ENCODE results near the gene RYR2.
"Not testable (repeated sequence)": the region's sequence is repeated elsewhere in the genome, so short reads cannot be mapped to it uniquely, and the experiment has no call there.

RYR2 gene

DNA sequence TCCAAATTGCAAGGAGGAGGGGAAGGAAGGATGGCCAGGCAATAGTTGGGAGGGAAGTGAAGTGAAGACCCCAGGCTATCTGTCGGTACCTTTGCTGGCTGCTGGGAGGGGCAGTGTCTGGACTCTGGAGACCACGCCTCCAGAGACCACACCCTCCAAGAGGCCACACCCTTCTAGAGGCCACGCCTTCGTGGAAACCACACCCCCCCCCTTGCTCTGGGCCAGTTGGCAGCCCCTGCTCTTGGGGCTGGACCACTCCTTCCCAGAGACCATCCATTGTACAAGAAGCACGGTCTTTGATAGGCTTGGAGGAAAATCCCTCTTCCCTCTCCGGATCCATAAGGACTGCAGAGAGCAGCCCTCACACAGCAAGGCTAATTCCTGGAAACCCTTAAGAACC lies 73.1 kb downstream of the RYR2 start:
- DNase-seq (ENCODE audit: low spot score) (no peak), ATAC-seq (ENCODE audit: low read depth) (no peak)
- Histone ChIP-seq H3K4me1 (ENCODE audit: insufficient read depth, poor library complexity, severe bottlenecking) (no peaks in the 10 kb centered on the region), H3K36me3 (ENCODE audit: low read depth) (no peaks in the 10 kb centered on the region), H3K27me3 (ENCODE audit: insufficient read depth, poor library complexity, severe bottlenecking) (no peaks in the 10 kb centered on the region), H3K4me3 (ENCODE audit: severe bottlenecking) (no peak overlapping the region), H3K9me3 (ENCODE audit: severe bottlenecking) (no peaks in the 10 kb centered on the region), H3K27ac (ENCODE audit: poor library complexity, severe bottlenecking) (no peak overlapping the region)
- no peak for TF ChIP-seq CTCF (IDR thresholded peaks at IDR 0.05; ENCODE audit: poor library complexity, severe bottlenecking)

DNA sequence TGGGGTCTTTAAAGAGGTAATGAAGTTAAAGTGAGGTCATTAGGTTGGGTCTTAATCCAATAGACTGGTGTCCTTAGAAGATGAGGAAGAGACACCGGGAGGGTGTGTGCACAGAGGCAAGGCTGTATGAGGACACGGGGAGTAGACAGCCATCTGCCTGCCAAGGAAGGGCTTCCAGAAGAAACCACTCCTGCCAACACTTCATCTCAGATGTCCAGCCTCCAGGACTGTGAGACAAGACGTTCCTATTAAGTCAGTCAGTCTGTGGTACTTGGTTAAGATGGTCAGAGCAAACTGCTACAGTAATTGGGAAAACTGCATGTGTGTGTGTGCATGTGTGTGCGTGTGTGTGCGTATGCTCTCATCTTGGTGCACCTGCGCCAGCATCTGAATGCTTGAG lies 77.1 kb downstream of the RYR2 start:
- Histone ChIP-seq H3K27ac (ENCODE audit: poor library complexity, severe bottlenecking) (no peak overlapping the region), H3K9me3 (ENCODE audit: severe bottlenecking) (no peaks in the 10 kb centered on the region), H3K36me3 (ENCODE audit: low read depth) (no peaks in the 10 kb centered on the region), H3K4me3 (ENCODE audit: severe bottlenecking) (no peak overlapping the region), H3K4me1 (ENCODE audit: insufficient read depth, poor library complexity, severe bottlenecking) (no peaks in the 10 kb centered on the region), H3K27me3 (ENCODE audit: insufficient read depth, poor library complexity, severe bottlenecking) (no peaks in the 10 kb centered on the region)
- no peak for TF ChIP-seq CTCF (IDR thresholded peaks at IDR 0.05; ENCODE audit: poor library complexity, severe bottlenecking)
- ATAC-seq (ENCODE audit: low read depth) (no peak), DNase-seq (ENCODE audit: low spot score) (no peak)

- no peaks in the 10 kb centered on the region for H3K4me1 ChIP-seq (ENCODE audit: insufficient read depth, poor library complexity, severe bottlenecking)
- no peak for TF ChIP-seq CTCF (IDR thresholded peaks at IDR 0.05; ENCODE audit: poor library complexity, severe bottlenecking)
- no peak overlapping the region for H3K27ac ChIP-seq (ENCODE audit: poor library complexity, severe bottlenecking)
- H3K27me3 ChIP-seq (ENCODE audit: insufficient read depth, poor library complexity, severe bottlenecking): no peaks in the 10 kb centered on the region
- ATAC-seq (ENCODE audit: low read depth) (no peak), DNase-seq (ENCODE audit: low spot score) (no peak)
- H3K4me3 ChIP-seq (ENCODE audit: severe bottlenecking): no peak overlapping the region
- no peaks in the 10 kb centered on the region for H3K9me3 ChIP-seq (ENCODE audit: severe bottlenecking)
- H3K36me3 ChIP-seq (ENCODE audit: low read depth): no peaks in the 10 kb centered on the region
Measured at GRCh38 chr1:237120683-237121082, 78.7 kb downstream of the RYR2 start.

GRCh38 chr1:237124856-237125462 lies 83.0 kb downstream of the RYR2 start:
- ATAC-seq (ENCODE audit: low read depth) (no peak), DNase-seq (ENCODE audit: low spot score) (no peak)
- H3K9me3 ChIP-seq (ENCODE audit: severe bottlenecking): no peaks in the 10 kb centered on the region
- no peak overlapping the region for H3K4me3 ChIP-seq (ENCODE audit: severe bottlenecking)
- TF ChIP-seq CTCF (IDR thresholded peaks at IDR 0.05; ENCODE audit: poor library complexity, severe bottlenecking): peak; percentile 41
- no peaks in the 10 kb centered on the region for H3K4me1 ChIP-seq (ENCODE audit: insufficient read depth, poor library complexity, severe bottlenecking)
- no peak overlapping the region for H3K27ac ChIP-seq (ENCODE audit: poor library complexity, severe bottlenecking)
- no peaks in the 10 kb centered on the region for H3K36me3 ChIP-seq (ENCODE audit: low read depth)
- H3K27me3 ChIP-seq (ENCODE audit: insufficient read depth, poor library complexity, severe bottlenecking): no peaks in the 10 kb centered on the region

GRCh38 chr1:237126180-237126579 lies 84.2 kb downstream of the RYR2 start:
- TF ChIP-seq CTCF (IDR thresholded peaks at IDR 0.05; ENCODE audit: poor library complexity, severe bottlenecking): no peak
- no peaks in the 10 kb centered on the region for H3K27me3 ChIP-seq (ENCODE audit: insufficient read depth, poor library complexity, severe bottlenecking)
- no peak for ATAC-seq (ENCODE audit: low read depth)

DNA sequence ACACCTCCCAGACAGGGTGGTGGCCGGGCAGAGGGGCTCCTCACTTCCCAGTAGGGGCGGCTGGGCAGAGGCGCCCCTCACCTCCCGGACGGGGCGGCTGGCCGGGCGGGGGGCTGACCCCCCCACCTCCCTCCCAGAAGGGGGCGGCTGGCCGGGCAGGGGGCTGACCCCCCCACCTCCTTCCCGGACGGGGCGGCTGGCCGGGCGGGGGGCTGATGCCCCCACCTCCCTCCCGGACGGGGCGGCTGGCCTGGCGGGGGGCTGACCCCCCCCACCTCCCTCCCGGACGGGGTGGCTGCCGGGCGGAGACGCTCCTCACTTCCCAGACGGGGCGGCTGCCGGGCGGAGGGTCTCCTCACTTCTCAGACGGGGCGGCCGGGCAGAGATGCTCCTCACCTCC lies 85.3 kb downstream of the RYR2 start:
- not testable (repeated sequence) for ATAC-seq (ENCODE audit: low read depth); DNase-seq (ENCODE audit: low spot score); H3K36me3 ChIP-seq (ENCODE audit: low read depth)

More at GRCh38 chr1:237126180-237126579, 84.2 kb downstream of the RYR2 start:
- DNase-seq (ENCODE audit: low spot score): no peak
- Histone ChIP-seq H3K9me3 (ENCODE audit: severe bottlenecking) (no peaks in the 10 kb centered on the region), H3K4me1 (ENCODE audit: insufficient read depth, poor library complexity, severe bottlenecking) (no peaks in the 10 kb centered on the region), H3K4me3 (ENCODE audit: severe bottlenecking) (no peak overlapping the region), H3K36me3 (ENCODE audit: low read depth) (no peaks in the 10 kb centered on the region), H3K27ac (ENCODE audit: poor library complexity, severe bottlenecking) (no peak overlapping the region)

More for the DNA sequence above, 85.3 kb downstream of the RYR2 start:
- not testable (repeated sequence) for H3K9me3 ChIP-seq (ENCODE audit: severe bottlenecking); H3K4me1 ChIP-seq (ENCODE audit: insufficient read depth, poor library complexity, severe bottlenecking); H3K4me3 ChIP-seq (ENCODE audit: severe bottlenecking); H3K27me3 ChIP-seq (ENCODE audit: insufficient read depth, poor library complexity, severe bottlenecking); H3K27ac ChIP-seq (ENCODE audit: poor library complexity, severe bottlenecking)
